GM23248 (cell line): ENCODE measurements around the gene CCDC47. TPM values are rescaled to one million over a fixed set of nuclear protein-coding genes. Genes with fewer than 3 reads are reported as not detected.

Experiments
- DNase-seq: peaks from one replicate; pipeline ENCODE4 v3.0.0-alpha.2; 2015
- H2AFZ ChIP-seq: fragments of 200-600 bp; sonication (generic); 2 replicates; pipeline ENCODE4 v1.6.1; 2016; ENCODE audit warnings: antibody characterized with exemption
- H3F3A ChIP-seq: fragments of 200-600 bp; sonication (generic); 2 replicates; pipeline ENCODE4 v1.6.1; 2016; ENCODE audit warnings: mild to moderate bottlenecking, antibody characterized with exemption, mixed run types; ENCODE audit not compliant: insufficient read depth
- H3K27ac ChIP-seq: fragments of 200-600 bp; sonication (generic); 2 replicates; pipeline ENCODE4 v1.5.1; 2016; ENCODE audit warnings: mild to moderate bottlenecking
- H3K27me3 ChIP-seq: fragments of 200-600 bp; sonication (generic); replicated peaks from 2 replicates; pipeline ENCODE4 v1.6.1; 2016; ENCODE audit warnings: mild to moderate bottlenecking; ENCODE audit not compliant: insufficient read depth
- H3K36me3 ChIP-seq: fragments of 200-600 bp; sonication (generic); 2 replicates; pipeline ENCODE4 v1.6.1; 2016; ENCODE audit warnings: low read depth, mild to moderate bottlenecking
- H3K4me1 ChIP-seq: fragments of 200-600 bp; sonication (generic); 2 replicates; pipeline ENCODE4 v1.6.1; 2016; ENCODE audit warnings: mild to moderate bottlenecking; ENCODE audit not compliant: insufficient read depth
- H3K4me2 ChIP-seq: fragments of 200-600 bp; sonication (generic); one replicate; pipeline ENCODE4 v1.6.1; 2016; ENCODE audit warnings: mild to moderate bottlenecking; ENCODE audit not compliant: unreplicated experiment
- H3K4me3 ChIP-seq: fragments of 200-600 bp; sonication (generic); 2 replicates; pipeline ENCODE4 v1.5.1; 2016; ENCODE audit warnings: mild to moderate bottlenecking
- H3K79me2 ChIP-seq: fragments of 200-600 bp; sonication (generic); 2 replicates; pipeline ENCODE4 v1.6.1; 2016; ENCODE audit warnings: mild to moderate bottlenecking; ENCODE audit not compliant: insufficient read depth
- H3K9ac ChIP-seq: fragments of 200-600 bp; sonication (generic); 2 replicates; pipeline ENCODE4 v1.6.1; 2016; ENCODE audit warnings: mild to moderate bottlenecking
- H3K9me2 ChIP-seq: fragments of 200-600 bp; sonication (generic); 2 replicates; pipeline ENCODE4 v1.6.1; 2016; ENCODE audit warnings: mixed run types, mild to moderate bottlenecking, moderate library complexity; ENCODE audit not compliant: insufficient read depth
- H3K9me3 ChIP-seq: fragments of 200-600 bp; sonication (generic); one replicate; pipeline ENCODE4 v1.6.1; 2017; ENCODE audit warnings: low read depth
- H4K20me1 ChIP-seq: fragments of 200-600 bp; sonication (generic); 2 replicates; pipeline ENCODE4 v1.6.0; 2016; ENCODE audit not compliant: insufficient read depth
- EZH2 ChIP-seq: fragments of 200-600 bp; sonication (generic); IDR thresholded peaks from 2 replicates; pipeline ENCODE4 v1.6.1; 2018; ENCODE audit warnings: antibody characterized with exemption, mild to moderate bottlenecking; ENCODE audit not compliant: insufficient read depth, poor library complexity, severe bottlenecking
- EZH2phosphoT487 ChIP-seq: fragments of 200-600 bp; sonication (generic); IDR thresholded peaks from 2 replicates; pipeline ENCODE4 v1.6.1; 2018; ENCODE audit warnings: antibody characterized with exemption, moderate library complexity, mild to moderate bottlenecking, low read depth; ENCODE audit not compliant: insufficient read depth
- WGBS, 2 experiments: methylation state at CpG; one replicate each; pipeline ENCODE4 v1.1.6; 2015 to 2017; ENCODE audit warnings: low lambda C conversion rate in 2 of 2, low coverage in 1 of 2; ENCODE audit errors: missing lambda C conversion rate in 2 of 2; 5-methylcytosine and 5-hydroxymethylcytosine counted together
- in situ Hi-C: fragments of 300-500 bp; cut with MboI; formaldehyde crosslinking; loops from 2 replicates; pipeline ENCODE4 v1.15.0; 2020
- polyA plus RNA-seq: library from polyadenylated mRNA; unstranded; fragments of >200 nt; fragmentation: Nextera tagmentation; extraction: Ambion mirVana; gene quantifications from 2 replicates; pipeline ENCODE4 v1.2.1, GENCODE V29; 2016
- total RNA-seq: library from RNA; depleted of rRNA; stranded (reverse); fragments of >200 nt; shearing (Covaris generic); gene quantifications from 2 replicates; pipeline ENCODE4 v1.2.3, GENCODE V29; 2014; rRNA removed

The CCDC47 gene
- total and polyA plus RNA-seq, 2 experiments from 2014 or later: 60.5 to 72.2 TPM

- Histone ChIP-seq H2AFZ (no peak overlapping the region), H3K4me2 (no peak overlapping the region), H3K27ac (no peak overlapping the region), H3K79me2 (no peaks in the 10 kb centered on the region), H4K20me1 (no peaks in the 10 kb centered on the region), H3K9ac (no peak overlapping the region), H3K27me3 (no peaks in the 10 kb centered on the region), H3F3A (peaks cover 16% of the 10 kb centered on the region; the same call in 1 of the 2 replicates), H3K9me2 (no peaks in the 10 kb centered on the region), H3K36me3 (no peaks in the 10 kb centered on the region), H3K4me1 (0 out of 2 replicates have a peak, but pooled peaks cover 4% of the 10 kb centered on the region), H3K9me3 (no peaks in the 10 kb centered on the region), H3K4me3 (no peak overlapping the region)
- TF ChIP-seq EZH2 (no peak), EZH2phosphoT487 (no peak)
- WGBS, 2 experiments: 77 to 83% methylated on average over 19 to 22 of the region's 22 CpGs
- peak; percentile 61 for DNase-seq
- in situ Hi-C loops: no loop called here
These were observed 75.8 kb downstream of the CCDC47 start for GRCh38 chr17:63697341-63698286.

DNA sequence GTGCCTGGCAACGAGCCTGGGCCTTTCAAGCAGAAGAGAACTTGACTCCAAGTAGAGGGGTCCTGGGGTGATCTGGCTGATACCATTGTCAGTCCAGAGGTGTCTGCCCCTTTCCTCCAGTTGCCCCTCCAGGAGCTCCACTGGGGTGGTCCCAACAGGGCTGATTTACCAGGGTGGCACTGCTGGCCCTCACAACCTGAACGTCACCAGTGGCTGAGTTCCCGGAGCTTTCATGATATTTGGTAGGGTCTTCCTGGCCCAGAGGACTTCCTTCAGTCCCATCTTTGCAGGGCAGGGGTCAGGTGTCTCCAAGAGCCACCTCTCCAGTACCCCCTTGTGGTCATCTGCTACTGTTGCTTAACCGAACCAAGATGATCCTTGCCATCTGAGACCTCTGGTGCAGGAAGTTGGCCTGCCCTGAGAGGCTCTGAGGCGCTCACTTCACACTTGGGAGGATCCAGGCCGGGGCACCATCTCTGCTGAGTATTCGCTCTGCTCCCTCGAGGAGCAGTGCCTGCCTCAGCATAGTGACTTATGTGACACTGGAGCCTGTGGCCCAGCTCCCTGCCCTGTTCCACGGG, 76.9 kb downstream of the CCDC47 start:
- Histone ChIP-seq H3K4me2 (no peak overlapping the region), H3K36me3 (no peaks in the 10 kb centered on the region), H3F3A (peaks cover 15% of the 10 kb centered on the region; the same call in 1 of the 2 replicates), H3K9ac (no peak overlapping the region), H4K20me1 (no peaks in the 10 kb centered on the region), H3K9me3 (no peaks in the 10 kb centered on the region), H3K9me2 (no peaks in the 10 kb centered on the region), H3K27ac (no peak overlapping the region), H3K79me2 (no peaks in the 10 kb centered on the region), H3K27me3 (no peaks in the 10 kb centered on the region), H3K4me1 (0 out of 2 replicates have a peak, but pooled peaks cover 3% of the 10 kb centered on the region), H2AFZ (no peak overlapping the region), H3K4me3 (no peak overlapping the region)
- in situ Hi-C loops: no loop called here
- WGBS, 2 experiments: 61 to 62% methylated on average over 9 of the region's 9 CpGs
- DNase-seq: peak; percentile 60
- no peak for TF ChIP-seq EZH2phosphoT487
- no peak for TF ChIP-seq EZH2

- Histone ChIP-seq H3K9ac (no peak overlapping the region), H3K4me2 (no peak overlapping the region), H3K27ac (no peak overlapping the region), H3K4me1 (no peaks in the 10 kb centered on the region), H3K4me3 (no peak overlapping the region), H3K79me2 (no peaks in the 10 kb centered on the region), H3K36me3 (no peaks in the 10 kb centered on the region), H3K9me2 (no peaks in the 10 kb centered on the region), H4K20me1 (no peaks in the 10 kb centered on the region), H2AFZ (no peak overlapping the region), H3K9me3 (no peaks in the 10 kb centered on the region), H3K27me3 (no peaks in the 10 kb centered on the region), H3F3A (peaks cover 11% of the 10 kb centered on the region; the same call in 1 of the 2 replicates)
- no peak for DNase-seq
- in situ Hi-C loops: no loop called here
- no peak for TF ChIP-seq EZH2
- TF ChIP-seq EZH2phosphoT487: no peak
- WGBS, 2 experiments: 75 to 86% methylated on average over 6 of the region's 6 CpGs
These were observed 77.5 kb downstream of the CCDC47 start for GRCh38 chr17:63695889-63696288.

Other genes with a start within 250 kb of the CCDC47 start
- 21.2 and 21.6 TPM in 2 replicates for gene DCAF7, start 223.1 kb downstream of the CCDC47 start, total RNA-seq
- gene DCAF7, start 223.1 kb downstream of the CCDC47 start, polyA plus RNA-seq: 38.2 and 38.4 TPM in 2 replicates
- 7.9 and 16.4 TPM in 2 replicates for gene TACO1, start 172.7 kb downstream of the CCDC47 start, total RNA-seq
- gene TACO1, start 172.7 kb downstream of the CCDC47 start, polyA plus RNA-seq: 22.3 and 23.8 TPM in 2 replicates
- gene MAP3K3, start 151.2 kb downstream of the CCDC47 start, total RNA-seq: 36.7 and 49.3 TPM in 2 replicates
- gene MAP3K3, start 151.2 kb downstream of the CCDC47 start, polyA plus RNA-seq: 8.6 and 12.2 TPM in 2 replicates
- 9.1 and 14.0 TPM in 2 replicates for gene LIMD2, start 73.5 kb downstream of the CCDC47 start, total RNA-seq
- 13.6 and 15.8 TPM in 2 replicates for gene LIMD2, start 73.5 kb downstream of the CCDC47 start, polyA plus RNA-seq
- gene STRADA, start 31.8 kb downstream of the CCDC47 start, total RNA-seq: 13.9 and 15.7 TPM in 2 replicates
- gene STRADA, start 31.8 kb downstream of the CCDC47 start, polyA plus RNA-seq: 21.6 and 22.3 TPM in 2 replicates
- gene DDX42, start 573 bp upstream of the CCDC47 start, total RNA-seq: 49.6 and 52.6 TPM in 2 replicates
- 33.9 and 37.2 TPM in 2 replicates for gene DDX42, start 573 bp upstream of the CCDC47 start, polyA plus RNA-seq
- gene PSMC5, start 53.8 kb upstream of the CCDC47 start, total RNA-seq: 36.2 and 60.5 TPM in 2 replicates
- gene PSMC5, start 53.8 kb upstream of the CCDC47 start, polyA plus RNA-seq: 178 and 180 TPM in 2 replicates
- gene FTSJ3, start 54.1 kb upstream of the CCDC47 start, total RNA-seq: 38.1 and 47.3 TPM in 2 replicates
- 27.6 and 29.2 TPM in 2 replicates for gene FTSJ3, start 54.1 kb upstream of the CCDC47 start, polyA plus RNA-seq
- 85.1 and 88.5 TPM in 2 replicates for gene SMARCD2, start 69.1 kb upstream of the CCDC47 start, total RNA-seq
- gene SMARCD2, start 69.1 kb upstream of the CCDC47 start, polyA plus RNA-seq: 28.9 and 29.3 TPM in 2 replicates
- gene CSH2, start 100.1 kb upstream of the CCDC47 start, total RNA-seq: not detected in 2 replicates
- not detected in 2 replicates for gene CSH2, start 100.1 kb upstream of the CCDC47 start, polyA plus RNA-seq
- not detected in 2 replicates for gene GH2, start 108.3 kb upstream of the CCDC47 start, total RNA-seq
- gene GH2, start 108.3 kb upstream of the CCDC47 start, polyA plus RNA-seq: not detected in 2 replicates
- gene CSH1, start 123.0 kb upstream of the CCDC47 start, total RNA-seq: not detected in 2 replicates
- gene CSH1, start 123.0 kb upstream of the CCDC47 start, polyA plus RNA-seq: not detected in 2 replicates
- gene CSHL1, start 137.7 kb upstream of the CCDC47 start, total RNA-seq: not detected in 2 replicates
- gene CSHL1, start 137.7 kb upstream of the CCDC47 start, polyA plus RNA-seq: not detected in 2 replicates
- gene GH1, start 145.2 kb upstream of the CCDC47 start, total RNA-seq: not detected in 2 replicates
- gene GH1, start 145.2 kb upstream of the CCDC47 start, polyA plus RNA-seq: not detected in 2 replicates
- gene CD79B, start 158.7 kb upstream of the CCDC47 start, total RNA-seq: not detected in 2 replicates
- not detected in 2 replicates for gene CD79B, start 158.7 kb upstream of the CCDC47 start, polyA plus RNA-seq
- gene SCN4A, start 199.3 kb upstream of the CCDC47 start, total RNA-seq: not detected in 2 replicates
- gene SCN4A, start 199.3 kb upstream of the CCDC47 start, polyA plus RNA-seq: not detected in 2 replicates
- gene PRR29, start 224.8 kb upstream of the CCDC47 start, total RNA-seq: not detected in 2 replicates
- 0.47 TPM in 1 of 2 replicates, not detected in the other for gene PRR29, start 224.8 kb upstream of the CCDC47 start, polyA plus RNA-seq
- 0.97 and 3.4 TPM in 2 replicates for gene ICAM2, start 247.0 kb upstream of the CCDC47 start, total RNA-seq
- 0.94 and 1.3 TPM in 2 replicates for gene ICAM2, start 247.0 kb upstream of the CCDC47 start, polyA plus RNA-seq